Smooth muscle cell (in vitro differentiated cells): Measurements from ENCODE around the gene NRIP1. TPM values are rescaled to one million over a fixed set of nuclear protein-coding genes. Genes with fewer than 3 reads are reported as not detected.

Experiments
- DNase-seq: peaks from one replicate; lab custom pipeline; 2025; ENCODE audit not compliant: unreplicated experiment; lab: John Stamatoyannopoulos, UW
- H2AFZ ChIP-seq: fragments of 200-600 bp; sonication (generic); 2 replicates; pipeline ENCODE4 v1.6.0; 2016; ENCODE audit warnings: antibody characterized with exemption, low read depth, mild to moderate bottlenecking
- H3F3A ChIP-seq: fragments of 200-600 bp; sonication (generic); 2 replicates; pipeline ENCODE4 v1.6.0; 2017; ENCODE audit warnings: antibody characterized with exemption, low read depth
- H3K27ac ChIP-seq: fragments of 200-600 bp; sonication (generic); 2 replicates; pipeline ENCODE4 v1.5.1; 2016; ENCODE audit warnings: low read depth, mild to moderate bottlenecking
- H3K27me3 ChIP-seq: fragments of 200-600 bp; sonication (generic); 2 replicates; pipeline ENCODE4 v1.6.1; 2016; ENCODE audit warnings: low read depth, mild to moderate bottlenecking
- H3K36me3 ChIP-seq: fragments of 200-600 bp; sonication (generic); 2 replicates; pipeline ENCODE4 v1.5.1; 2016; ENCODE audit warnings: low read depth
- H3K4me1 ChIP-seq: fragments of 200-600 bp; sonication (generic); 2 replicates; pipeline ENCODE4 v1.5.1; 2016; ENCODE audit warnings: low read depth
- H3K4me2 ChIP-seq: fragments of 200-600 bp; sonication (generic); 2 replicates; pipeline ENCODE4 v1.6.0; 2016; ENCODE audit warnings: mild to moderate bottlenecking
- H3K4me3 ChIP-seq: fragments of 200-600 bp; sonication (generic); 2 replicates; pipeline ENCODE4 v1.5.1; 2016; ENCODE audit warnings: mild to moderate bottlenecking
- H3K79me2 ChIP-seq: fragments of 200-600 bp; sonication (generic); 2 replicates; pipeline ENCODE4 v1.6.0; 2016; ENCODE audit warnings: low read depth, mild to moderate bottlenecking
- H3K9ac ChIP-seq: fragments of 200-600 bp; sonication (generic); 2 replicates; pipeline ENCODE4 v1.6.0; 2016; ENCODE audit warnings: low read depth
- H3K9me3 ChIP-seq: fragments of 200-600 bp; sonication (generic); replicated peaks from 2 replicates; pipeline ENCODE4 v1.5.1; 2016; ENCODE audit warnings: low read depth
- H4K20me1 ChIP-seq: fragments of 200-600 bp; sonication (generic); 2 replicates; pipeline ENCODE4 v1.6.0; 2016; ENCODE audit warnings: low read depth
- CTCF ChIP-seq: fragments of 200-600 bp; sonication (generic); IDR thresholded peaks from 2 replicates; pipeline ENCODE4 v1.5.1; 2017; ENCODE audit warnings: borderline replicate concordance, mild to moderate bottlenecking, antibody characterized with exemption; ENCODE audit not compliant: insufficient read depth, poor library complexity, severe bottlenecking
- WGBS: methylation state at CpG from one replicate; pipeline ENCODE4 v1.1.7; 2016; ENCODE audit warnings: low lambda C conversion rate; 5-methylcytosine and 5-hydroxymethylcytosine counted together
- polyA plus RNA-seq: library from polyadenylated mRNA; unstranded; fragments of >200 nt; fragmentation: Nextera tagmentation; extraction: Ambion mirVana; gene quantifications from 2 replicates; pipeline ENCODE4 v1.2.1, GENCODE V29; 2016
- total RNA-seq: library from RNA; depleted of rRNA; stranded (reverse); fragments of >200 nt; gene quantifications from 2 replicates; pipeline ENCODE4 v1.2.3, GENCODE V29; 2014

NRIP1 gene
- total and polyA plus RNA-seq, 2 experiments from 2014 or later: 5.1 to 26.0 TPM

DNA sequence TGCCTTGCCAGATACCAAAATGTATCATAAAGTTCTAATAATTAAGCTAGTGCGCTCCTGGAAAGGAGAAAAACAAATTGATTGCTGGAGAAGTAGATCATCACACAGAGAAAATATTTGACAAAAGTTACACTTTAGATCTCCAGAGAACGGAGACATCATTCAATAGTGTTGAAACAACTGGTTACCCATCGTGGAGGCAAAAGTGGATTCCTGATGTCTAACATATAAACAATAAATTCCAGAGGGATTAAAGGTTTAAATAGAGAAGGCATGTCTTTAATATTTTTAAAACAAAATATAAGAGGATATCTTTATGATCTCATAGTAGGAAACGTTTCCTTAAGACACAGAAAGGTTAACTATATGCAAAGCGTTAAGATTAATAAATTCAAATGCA lies 41.0 kb downstream of the NRIP1 start:
- no peak overlapping the region for H2AFZ ChIP-seq
- peaks cover 94% of the 10 kb centered on the region for H4K20me1 ChIP-seq
- peaks cover 98% of the 10 kb centered on the region for H3K79me2 ChIP-seq
- peaks cover 4% of the 10 kb centered on the region for H3F3A ChIP-seq
- 49% methylated on average over 5 of the region's 5 CpGs for WGBS
- H3K4me2 ChIP-seq: peak overlapping the region; percentile 35
- H3K27ac ChIP-seq: no peak overlapping the region
- H3K36me3 ChIP-seq: no peaks in the 10 kb centered on the region
- no peak for DNase-seq
- TF ChIP-seq CTCF: no peak
- H3K4me1 ChIP-seq: peaks cover 4% of the 10 kb centered on the region
- H3K9ac ChIP-seq: no peak overlapping the region
- H3K27me3 ChIP-seq: no peaks in the 10 kb centered on the region
- no peak overlapping the region for H3K4me3 ChIP-seq
- H3K9me3 ChIP-seq: no peaks in the 10 kb centered on the region

DNA sequence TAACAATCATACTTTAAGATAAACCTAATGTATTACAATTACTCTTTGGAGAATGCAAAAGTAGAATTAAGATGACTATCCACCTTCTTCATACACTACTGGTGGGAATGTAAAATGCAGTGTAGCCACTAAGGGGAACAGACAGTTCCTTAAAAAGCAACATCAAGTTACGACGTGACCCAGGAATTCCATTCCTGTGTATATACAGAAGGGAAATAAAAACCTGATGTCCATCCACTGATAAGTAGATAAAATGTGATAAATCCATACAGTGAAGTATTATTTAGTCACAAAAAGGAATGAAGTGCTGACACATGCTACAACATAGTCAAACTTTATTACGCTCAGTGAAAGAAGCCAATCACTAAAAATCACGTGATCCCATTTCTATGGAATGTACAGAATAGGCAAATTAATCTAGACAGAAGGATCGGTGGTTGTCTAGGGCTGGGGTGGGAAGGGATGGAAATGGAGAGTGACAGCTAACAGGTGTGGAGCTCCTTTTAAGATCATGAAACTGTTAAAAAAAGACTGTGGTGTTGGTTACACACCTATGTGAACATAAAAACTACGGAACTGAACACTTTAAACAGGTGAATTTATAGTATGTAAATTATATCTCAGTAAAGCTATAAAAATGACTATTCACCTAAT lies 42.1 kb downstream of the NRIP1 start:
- 89% methylated on average over 6 of the region's 6 CpGs for WGBS
- no peak overlapping the region for H3K4me3 ChIP-seq
- H3K79me2 ChIP-seq: peaks cover 98% of the 10 kb centered on the region
- H3K9me3 ChIP-seq: no peaks in the 10 kb centered on the region
- peaks cover 4% of the 10 kb centered on the region for H3F3A ChIP-seq
- no peak overlapping the region for H3K4me2 ChIP-seq
- no peaks in the 10 kb centered on the region for H3K36me3 ChIP-seq
- H3K27me3 ChIP-seq: no peaks in the 10 kb centered on the region
- no peak for TF ChIP-seq CTCF
- no peak overlapping the region for H3K9ac ChIP-seq
- H4K20me1 ChIP-seq: peaks cover 92% of the 10 kb centered on the region
- DNase-seq: no peak
- H2AFZ ChIP-seq: no peak overlapping the region
- no peak overlapping the region for H3K27ac ChIP-seq
- peaks cover 4% of the 10 kb centered on the region for H3K4me1 ChIP-seq

- Histone ChIP-seq H3K27me3 (no peaks in the 10 kb centered on the region), H3K36me3 (no peaks in the 10 kb centered on the region), H3K4me1 (peaks cover 4% of the 10 kb centered on the region), H3K79me2 (peaks cover 96% of the 10 kb centered on the region), H3K4me3 (no peak overlapping the region), H3K4me2 (no peak overlapping the region), H3F3A (peaks cover 4% of the 10 kb centered on the region), H3K9ac (no peak overlapping the region), H3K27ac (no peak overlapping the region), H3K9me3 (no peaks in the 10 kb centered on the region), H4K20me1 (peaks cover 91% of the 10 kb centered on the region), H2AFZ (no peak overlapping the region)
- no peak for TF ChIP-seq CTCF
- DNase-seq: no peak
Measured at GRCh38 chr21:15020797-15021196, 44.0 kb downstream of the NRIP1 start.

DNA sequence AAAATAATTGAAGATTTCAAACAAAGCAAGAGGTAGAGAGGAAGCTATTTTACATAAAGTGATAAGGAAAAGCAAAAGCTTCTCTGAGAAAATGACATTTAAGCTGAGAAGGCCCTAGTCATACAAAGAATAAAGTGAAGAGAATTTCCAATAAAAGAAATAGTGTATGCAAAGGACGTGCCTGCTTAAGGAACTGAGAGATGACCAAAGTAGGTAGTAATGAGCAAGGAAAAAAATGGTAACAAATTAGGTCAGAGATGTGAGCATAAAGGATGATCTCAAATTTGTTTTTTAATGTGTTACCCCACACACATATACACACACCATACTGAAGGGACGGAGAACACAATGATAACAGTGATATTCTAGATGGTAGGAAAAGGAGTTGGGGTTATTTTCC lies 46.4 kb downstream of the NRIP1 start:
- TF ChIP-seq CTCF: no peak
- H2AFZ ChIP-seq: no peak overlapping the region
- no peak overlapping the region for H3K27ac ChIP-seq
- peaks cover 94% of the 10 kb centered on the region for H3K79me2 ChIP-seq
- no peak overlapping the region for H3K4me3 ChIP-seq
- no peak overlapping the region for H3K9ac ChIP-seq
- no peak overlapping the region for H3K4me2 ChIP-seq
- H3F3A ChIP-seq: peaks cover under 1% of the 10 kb centered on the region
- no peaks in the 10 kb centered on the region for H3K27me3 ChIP-seq
- WGBS: 87% methylated on average over 2 of the region's 2 CpGs
- DNase-seq: no peak
- H3K36me3 ChIP-seq: no peaks in the 10 kb centered on the region
- peaks cover 79% of the 10 kb centered on the region for H4K20me1 ChIP-seq
- no peaks in the 10 kb centered on the region for H3K9me3 ChIP-seq
- H3K4me1 ChIP-seq: peaks cover under 1% of the 10 kb centered on the region
